Measurements from ENCODE around the gene COLEC12.

GRCh38 chr18:533995-534601 lies 33.6 kb upstream of the COLEC12 start:
- TF ChIP-seq ZNF37A (tag by site-specific recombination; IDR thresholded peaks at IDR 0.05) (no peak), ZNF311 (tag by site-specific recombination; IDR thresholded peaks at IDR 0.05; ENCODE audit: borderline replicate concordance) (no peak), ZBTB17 (tag by site-specific recombination; IDR thresholded peaks at IDR 0.05) (no peak), ZNF274 (IDR thresholded peaks at IDR 0.05; ENCODE audit: low read length) (no peak), ZNF274 (tag by site-specific recombination; IDR thresholded peaks at IDR 0.05; ENCODE audit: borderline replicate concordance) (no peak), ZNF639 (tag by site-specific recombination; IDR thresholded peaks at IDR 0.05) (no peak), CTCF (tag by site-specific recombination; IDR thresholded peaks at IDR 0.05) (no peak), ZNF280D (tag by site-specific recombination; IDR thresholded peaks at IDR 0.05) (no peak), ZNF707 (tag by site-specific recombination; IDR thresholded peaks at IDR 0.05) (no peak), ZNF629 (tag by site-specific recombination; IDR thresholded peaks at IDR 0.05) (no peak), REST (tag by site-specific recombination; IDR thresholded peaks at IDR 0.05) (no peak), ZNF514 (tag by site-specific recombination; IDR thresholded peaks at IDR 0.05) (no peak), KLF10 (tag by site-specific recombination; IDR thresholded peaks at IDR 0.05) (no peak), ZNF830 (tag by site-specific recombination; IDR thresholded peaks at IDR 0.05; ENCODE audit: low read depth) (no peak)

Data from HEK293 (cell line).